ENCODE measurements around the gene DPH3.

DPH3 gene

GRCh38 chr3:16236856-16237393, 27.8 kb downstream of the DPH3 start:
- no peak for TF ChIP-seq CTCF (IDR thresholded peaks at IDR 0.05; ENCODE audit: borderline replicate concordance, insufficient read depth, low read depth, low read length)
- no peak overlapping the region for H3K4me3 ChIP-seq (ENCODE audit: low read depth, low read length)

GRCh38 chr3:16236030-16236639, 28.6 kb downstream of the DPH3 start:
- TF ChIP-seq CTCF (IDR thresholded peaks at IDR 0.05; ENCODE audit: borderline replicate concordance, insufficient read depth, low read depth, low read length), result no peak
- H3K4me3 ChIP-seq (ENCODE audit: low read depth, low read length), result no peak overlapping the region

- no peak overlapping the region for H3K4me3 ChIP-seq (ENCODE audit: low read depth, low read length)
- TF ChIP-seq CTCF (IDR thresholded peaks at IDR 0.05; ENCODE audit: borderline replicate concordance, insufficient read depth, low read depth, low read length), result no peak
These were observed 30.5 kb downstream of the DPH3 start for GRCh38 chr3:16234281-16234680.

DNA sequence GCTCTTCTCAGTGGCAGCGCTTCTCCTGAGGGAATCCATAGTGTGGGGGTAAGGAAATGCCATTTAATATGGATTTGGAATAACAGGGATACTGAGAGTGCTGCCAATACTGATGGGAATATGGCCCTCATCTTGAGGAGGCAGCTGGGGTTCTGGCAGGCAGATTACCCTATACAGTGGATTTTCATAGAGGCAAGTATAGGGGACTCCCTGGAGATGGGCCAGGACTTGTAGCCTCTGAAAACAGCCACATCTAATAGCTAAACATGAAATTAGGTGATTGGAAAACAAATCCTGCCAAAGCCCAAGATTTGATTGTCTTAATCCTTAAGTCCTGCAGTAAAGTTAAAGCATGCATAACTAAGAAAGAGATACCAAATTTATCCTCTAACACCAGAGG, 30.9 kb downstream of the DPH3 start:
- no peak for TF ChIP-seq CTCF (IDR thresholded peaks at IDR 0.05; ENCODE audit: borderline replicate concordance, insufficient read depth, low read depth, low read length)

GRCh38 chr3:16231983-16232382, 32.8 kb downstream of the DPH3 start:
- no peak for TF ChIP-seq CTCF (IDR thresholded peaks at IDR 0.05; ENCODE audit: borderline replicate concordance, insufficient read depth, low read depth, low read length)
- no peak overlapping the region for H3K4me3 ChIP-seq (ENCODE audit: low read depth, low read length)

More for the DNA sequence above, 30.9 kb downstream of the DPH3 start:
- H3K4me3 ChIP-seq (ENCODE audit: low read depth, low read length), result no peak overlapping the region

DNA sequence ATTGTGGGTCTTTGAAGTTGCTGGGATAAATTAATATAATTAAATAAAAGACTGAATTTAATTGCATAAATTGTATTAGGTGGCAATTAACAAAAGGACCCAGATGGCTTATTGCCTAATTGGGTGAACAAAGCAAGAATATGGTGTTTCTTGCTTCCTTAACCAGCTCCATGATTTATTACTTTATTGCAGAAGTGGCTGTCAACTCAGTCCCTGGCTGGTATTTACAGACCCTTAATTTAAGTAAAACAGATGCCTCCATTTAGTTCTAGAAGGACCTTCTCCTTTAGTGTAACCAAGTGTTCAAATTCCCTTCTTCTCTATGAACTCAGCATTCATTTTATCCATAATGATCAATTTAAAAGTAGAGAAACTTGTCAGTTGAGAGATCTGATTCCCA, 35.1 kb downstream of the DPH3 start:
- no peak for TF ChIP-seq CTCF (IDR thresholded peaks at IDR 0.05; ENCODE audit: borderline replicate concordance, insufficient read depth, low read depth, low read length)
- H3K4me3 ChIP-seq (ENCODE audit: low read depth, low read length), result no peak overlapping the region

DNA sequence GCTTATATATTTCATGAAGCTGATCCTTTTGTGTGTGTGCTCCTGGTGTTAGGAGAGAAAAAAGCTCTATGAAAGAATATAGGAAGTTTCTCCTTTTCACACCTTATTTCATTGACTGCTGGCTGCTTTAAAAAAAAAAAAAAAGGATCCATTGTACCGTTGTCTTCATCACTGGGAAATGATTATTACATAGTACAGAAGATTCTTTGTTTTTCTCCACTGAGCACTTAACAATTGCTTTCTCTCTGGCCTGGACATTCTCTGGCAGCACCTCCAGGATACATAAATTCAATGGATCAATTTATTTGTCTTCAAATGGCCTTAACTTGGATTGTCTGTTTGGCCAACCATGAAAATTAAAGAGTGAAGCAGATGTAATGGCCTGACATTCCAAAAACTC, 37.2 kb downstream of the DPH3 start:
- no peak overlapping the region for H3K4me3 ChIP-seq (ENCODE audit: low read depth, low read length)
- TF ChIP-seq CTCF (IDR thresholded peaks at IDR 0.05; ENCODE audit: borderline replicate concordance, insufficient read depth, low read depth, low read length), result no peak

All from GM12875 (cell line).